GM23248 (cell line): ENCODE measurements around the gene NOXO1. TPM values are rescaled to one million over a fixed set of nuclear protein-coding genes. Genes with fewer than 3 reads are reported as not detected.
"Not testable (repeated sequence)": the region's sequence is repeated elsewhere in the genome, so short reads cannot be mapped to it uniquely, and the experiment has no call there.

Experiments
- DNase-seq: peaks from one replicate; pipeline ENCODE4 v3.0.0-alpha.2; 2015
- H2AFZ ChIP-seq: fragments of 200-600 bp; sonication (generic); 2 replicates; pipeline ENCODE4 v1.6.1; 2016; ENCODE audit warnings: antibody characterized with exemption
- H3F3A ChIP-seq: fragments of 200-600 bp; sonication (generic); 2 replicates; pipeline ENCODE4 v1.6.1; 2016; ENCODE audit warnings: mild to moderate bottlenecking, antibody characterized with exemption, mixed run types; ENCODE audit not compliant: insufficient read depth
- H3K27ac ChIP-seq: fragments of 200-600 bp; sonication (generic); 2 replicates; pipeline ENCODE4 v1.5.1; 2016; ENCODE audit warnings: mild to moderate bottlenecking
- H3K27me3 ChIP-seq: fragments of 200-600 bp; sonication (generic); replicated peaks from 2 replicates; pipeline ENCODE4 v1.6.1; 2016; ENCODE audit warnings: mild to moderate bottlenecking; ENCODE audit not compliant: insufficient read depth
- H3K36me3 ChIP-seq: fragments of 200-600 bp; sonication (generic); 2 replicates; pipeline ENCODE4 v1.6.1; 2016; ENCODE audit warnings: low read depth, mild to moderate bottlenecking
- H3K4me1 ChIP-seq: fragments of 200-600 bp; sonication (generic); 2 replicates; pipeline ENCODE4 v1.6.1; 2016; ENCODE audit warnings: mild to moderate bottlenecking; ENCODE audit not compliant: insufficient read depth
- H3K4me2 ChIP-seq: fragments of 200-600 bp; sonication (generic); one replicate; pipeline ENCODE4 v1.6.1; 2016; ENCODE audit warnings: mild to moderate bottlenecking; ENCODE audit not compliant: unreplicated experiment
- H3K4me3 ChIP-seq: fragments of 200-600 bp; sonication (generic); 2 replicates; pipeline ENCODE4 v1.5.1; 2016; ENCODE audit warnings: mild to moderate bottlenecking
- H3K79me2 ChIP-seq: fragments of 200-600 bp; sonication (generic); 2 replicates; pipeline ENCODE4 v1.6.1; 2016; ENCODE audit warnings: mild to moderate bottlenecking; ENCODE audit not compliant: insufficient read depth
- H3K9ac ChIP-seq: fragments of 200-600 bp; sonication (generic); 2 replicates; pipeline ENCODE4 v1.6.1; 2016; ENCODE audit warnings: mild to moderate bottlenecking
- H3K9me2 ChIP-seq: fragments of 200-600 bp; sonication (generic); 2 replicates; pipeline ENCODE4 v1.6.1; 2016; ENCODE audit warnings: mixed run types, mild to moderate bottlenecking, moderate library complexity; ENCODE audit not compliant: insufficient read depth
- H3K9me3 ChIP-seq: fragments of 200-600 bp; sonication (generic); one replicate; pipeline ENCODE4 v1.6.1; 2017; ENCODE audit warnings: low read depth
- H4K20me1 ChIP-seq: fragments of 200-600 bp; sonication (generic); 2 replicates; pipeline ENCODE4 v1.6.0; 2016; ENCODE audit not compliant: insufficient read depth
- EZH2 ChIP-seq: fragments of 200-600 bp; sonication (generic); IDR thresholded peaks from 2 replicates; pipeline ENCODE4 v1.6.1; 2018; ENCODE audit warnings: antibody characterized with exemption, mild to moderate bottlenecking; ENCODE audit not compliant: insufficient read depth, poor library complexity, severe bottlenecking
- EZH2phosphoT487 ChIP-seq: fragments of 200-600 bp; sonication (generic); IDR thresholded peaks from 2 replicates; pipeline ENCODE4 v1.6.1; 2018; ENCODE audit warnings: antibody characterized with exemption, moderate library complexity, mild to moderate bottlenecking, low read depth; ENCODE audit not compliant: insufficient read depth
- WGBS, 2 experiments: methylation state at CpG; one replicate each; pipeline ENCODE4 v1.1.6; 2015 to 2017; ENCODE audit warnings: low lambda C conversion rate in 2 of 2, low coverage in 1 of 2; ENCODE audit errors: missing lambda C conversion rate in 2 of 2; 5-methylcytosine and 5-hydroxymethylcytosine counted together
- in situ Hi-C: fragments of 300-500 bp; cut with MboI; formaldehyde crosslinking; loops from 2 replicates; pipeline ENCODE4 v1.15.0; 2020
- polyA plus RNA-seq: library from polyadenylated mRNA; unstranded; fragments of >200 nt; fragmentation: Nextera tagmentation; extraction: Ambion mirVana; gene quantifications from 2 replicates; pipeline ENCODE4 v1.2.1, GENCODE V29; 2016
- total RNA-seq: library from RNA; depleted of rRNA; stranded (reverse); fragments of >200 nt; shearing (Covaris generic); gene quantifications from 2 replicates; pipeline ENCODE4 v1.2.3, GENCODE V29; 2014

NOXO1 gene
- total and polyA plus RNA-seq, 2 experiments from 2014 or later: 0.23 TPM; not detected in 1

- H2AFZ ChIP-seq: no peak overlapping the region
- no peaks in the 10 kb centered on the region for H3F3A ChIP-seq
- in situ Hi-C loops: no loop called here
Observed at GRCh38 chr16:1940273-1941161, 40.8 kb downstream of the NOXO1 start.

GRCh38 chr16:1939833-1940232 is 41.4 kb downstream of the NOXO1 start:
- H3K4me1 ChIP-seq, H3K9ac ChIP-seq, H3K4me3 ChIP-seq, H3F3A ChIP-seq, H3K27me3 ChIP-seq, H3K9me2 ChIP-seq, H2AFZ ChIP-seq, in situ Hi-C loops, H3K36me3 ChIP-seq, H4K20me1 ChIP-seq, DNase-seq, H3K4me2 ChIP-seq, H3K79me2 ChIP-seq, H3K9me3 ChIP-seq, H3K27ac ChIP-seq: not testable (repeated sequence)
- WGBS, 2 experiments: 96 to 97% methylated on average over 5 to 8 of the region's 8 CpGs

More at GRCh38 chr16:1940273-1941161, 40.8 kb downstream of the NOXO1 start:
- 93% methylated on average over 23 of the region's 23 CpGs for WGBS, 2 experiments
- H3K9ac ChIP-seq: no peak overlapping the region
- no peak overlapping the region for H3K4me3 ChIP-seq
- no peaks in the 10 kb centered on the region for H3K4me1 ChIP-seq
- no peak overlapping the region for H3K27ac ChIP-seq
- DNase-seq: no peak
- H3K79me2 ChIP-seq: no peaks in the 10 kb centered on the region
- no peaks in the 10 kb centered on the region for H4K20me1 ChIP-seq
- no peaks in the 10 kb centered on the region; the same call in 1 of the 2 replicates for H3K36me3 ChIP-seq
- H3K4me2 ChIP-seq: no peak overlapping the region
- no peak for TF ChIP-seq EZH2
- TF ChIP-seq EZH2phosphoT487: no peak
- H3K27me3 ChIP-seq: no peaks in the 10 kb centered on the region
- no peaks in the 10 kb centered on the region for H3K9me2 ChIP-seq
- H3K9me3 ChIP-seq: no peaks in the 10 kb centered on the region

GRCh38 chr16:1938910-1939309 is 42.4 kb downstream of the NOXO1 start:
- no peak overlapping the region for H2AFZ ChIP-seq
- TF ChIP-seq EZH2 (no peak), EZH2phosphoT487 (no peak)
- H3K27ac ChIP-seq: no peak overlapping the region
- H3K79me2 ChIP-seq: no peaks in the 10 kb centered on the region
- no peak for DNase-seq
- H3K4me3 ChIP-seq: no peak overlapping the region
- no peaks in the 10 kb centered on the region for H4K20me1 ChIP-seq
- no peaks in the 10 kb centered on the region for H3K9me2 ChIP-seq
- no peaks in the 10 kb centered on the region; the same call in 1 of the 2 replicates for H3K36me3 ChIP-seq
- H3F3A ChIP-seq: no peaks in the 10 kb centered on the region
- 82 to 86% methylated on average over 15 to 17 of the region's 17 CpGs for WGBS, 2 experiments
- H3K9ac ChIP-seq: no peak overlapping the region
- no peaks in the 10 kb centered on the region for H3K9me3 ChIP-seq
- in situ Hi-C loops: no loop called here
- no peak overlapping the region for H3K4me2 ChIP-seq
- no peaks in the 10 kb centered on the region for H3K4me1 ChIP-seq
- no peaks in the 10 kb centered on the region for H3K27me3 ChIP-seq

GRCh38 chr16:1938316-1938715 is 43.0 kb downstream of the NOXO1 start:
- in situ Hi-C loops: no loop called here

More at GRCh38 chr16:1938316-1938715, 43.0 kb downstream of the NOXO1 start:
- H3K9me3 ChIP-seq: no peaks in the 10 kb centered on the region
- H4K20me1 ChIP-seq: no peaks in the 10 kb centered on the region
- H3F3A ChIP-seq: no peaks in the 10 kb centered on the region
- no peak overlapping the region for H3K27ac ChIP-seq
- 94 to 97% methylated on average over 10 of the region's 10 CpGs for WGBS, 2 experiments
- H2AFZ ChIP-seq: no peak overlapping the region
- H3K9ac ChIP-seq: no peak overlapping the region
- no peaks in the 10 kb centered on the region for H3K9me2 ChIP-seq
- no peak for TF ChIP-seq EZH2phosphoT487
- TF ChIP-seq EZH2: no peak
- H3K27me3 ChIP-seq: no peaks in the 10 kb centered on the region
- no peak overlapping the region for H3K4me3 ChIP-seq
- H3K4me2 ChIP-seq: no peak overlapping the region
- no peaks in the 10 kb centered on the region; the same call in 1 of the 2 replicates for H3K36me3 ChIP-seq
- no peaks in the 10 kb centered on the region for H3K79me2 ChIP-seq
- H3K4me1 ChIP-seq: no peaks in the 10 kb centered on the region
- no peak for DNase-seq
